GM10248 (cell line): ENCODE measurements around the gene TSTD1.

ENCODE experiments used
- CTCF ChIA-PET: fragments of 300-600 bp; sonication (Branson Sonifier 250); formaldehyde crosslinking; extraction: SDS; loops from one replicate; lab custom pipeline; 2021; ENCODE audit warnings: antibody characterized with exemption; lab: Yijun Ruan, JAX
- POLR2A ChIA-PET: fragments of 350-650 bp; sonication (Branson Sonifier 250); formaldehyde crosslinking; extraction: SDS; loops from one replicate; lab custom pipeline; 2020; ENCODE audit warnings: antibody characterized with exemption; lab: Yijun Ruan, JAX
- DNase-seq: peaks from one replicate; pipeline ENCODE4 v3.0.0; 2012; ENCODE audit errors: extremely low spot score
- CTCF ChIP-seq: IDR thresholded peaks from 2 replicates; pipeline ENCODE4 v1.5.1; 2012; ENCODE audit warnings: mild to moderate bottlenecking, low read depth; ENCODE audit errors: extremely low read depth, missing control alignments, control extremely low read depth

The TSTD1 gene

DNA sequence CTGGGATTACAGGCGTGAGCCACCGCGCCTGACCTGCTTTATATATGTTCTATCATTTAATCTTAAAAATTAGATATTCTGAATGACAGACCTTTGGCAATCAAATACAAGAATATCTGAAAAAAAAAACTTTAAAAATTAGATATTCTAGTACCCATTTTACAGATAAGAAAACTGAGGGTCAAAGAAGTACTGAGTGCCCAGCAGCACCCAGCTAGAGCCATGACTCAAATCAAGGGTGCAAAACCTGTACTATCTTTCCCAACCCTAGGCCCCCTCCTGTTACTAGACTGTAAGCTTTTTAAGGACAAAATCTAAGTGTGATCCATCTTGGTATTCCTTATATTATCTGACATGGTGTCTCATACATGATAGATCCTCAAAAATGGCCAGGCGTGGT, 22.7 kb upstream of the TSTD1 start:
- no peak for TF ChIP-seq CTCF
- POLR2A ChIA-PET, result no interaction called here
- no peak for DNase-seq
- CTCF ChIA-PET, result interaction anchor here (1.6 to 5.8 kb wide), 4 partner anchors 10 to 37 kb away, joined by 6 to 42 read pairs (median 14); partner anchors contain the start of genes ARHGAP30, KLHDC9 and USF1

DNA sequence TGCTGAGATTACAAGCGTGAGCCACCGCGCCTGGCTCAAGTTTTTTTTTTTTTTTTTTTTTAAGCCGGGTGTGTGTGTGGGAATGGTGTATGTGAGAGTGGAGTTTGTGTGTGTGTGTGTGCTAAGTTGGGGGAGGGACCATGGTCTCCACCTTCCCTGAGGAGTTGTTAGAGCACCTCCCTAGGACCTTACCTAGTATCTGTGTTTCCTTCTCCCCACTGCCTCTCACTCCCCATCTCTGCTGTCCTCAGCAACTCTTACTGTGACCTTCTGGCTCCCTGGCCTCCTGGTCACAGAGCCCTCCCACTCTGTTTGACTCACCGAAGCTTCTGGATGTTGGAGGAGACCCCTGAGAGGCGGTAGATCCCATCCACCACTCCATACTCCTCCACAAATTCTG, 20.5 kb upstream of the TSTD1 start:
- no peak for DNase-seq
- no peak for TF ChIP-seq CTCF
- CTCF ChIA-PET, result interaction anchor here (0.9 to 5.8 kb wide), 6 partner anchors 8 to 81 kb away, joined by 3 to 42 read pairs (median 3); partner anchors contain the start of genes ARHGAP30 and USF1
- POLR2A ChIA-PET, result interaction anchor here (1.3 kb wide), 1 partner anchor 13 kb away, joined by 3 read pairs; the partner anchor contains the start of gene USF1

- CTCF ChIA-PET, result interaction anchor here (0.8 to 1.6 kb wide), 7 partner anchors 9 to 43 kb away, joined by 3 to 7 read pairs (median 4); partner anchors contain the start of genes KLHDC9 and USF1
- POLR2A ChIA-PET, result interaction anchor here (0.9 kb wide), 1 partner anchor 9 kb away, joined by 3 read pairs; the partner anchor contains the start of gene USF1
- no peak for DNase-seq
- TF ChIP-seq CTCF, result peak; percentile 33
Observed at GRCh38 chr1:161054805-161055204, 16.0 kb upstream of the TSTD1 start.

- DNase-seq, result no peak
- no peak for TF ChIP-seq CTCF
Observed at GRCh38 chr1:161054232-161054631, 15.5 kb upstream of the TSTD1 start.

DNA sequence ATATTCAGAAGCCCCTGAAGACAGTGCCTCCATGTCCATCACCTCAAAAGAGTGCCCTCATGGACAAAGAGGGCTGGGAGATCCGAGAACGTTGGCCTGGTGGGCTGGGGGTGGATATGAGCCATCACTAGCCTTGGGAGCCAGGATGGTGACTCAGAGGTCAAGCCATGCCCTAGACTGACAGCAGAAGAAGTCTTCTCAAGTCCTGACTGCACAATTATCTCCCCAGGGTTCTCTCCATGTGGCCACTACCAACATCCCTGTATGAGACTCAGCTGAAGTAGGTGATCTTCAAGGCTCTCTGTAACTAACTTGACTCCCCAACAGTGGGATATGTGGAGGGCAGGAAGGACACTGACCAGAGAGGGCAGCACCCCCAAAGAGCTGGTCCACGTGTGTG, 14.1 kb upstream of the TSTD1 start:
- CTCF ChIA-PET, result no interaction called here
- DNase-seq, result no peak
- POLR2A ChIA-PET, result no interaction called here
- TF ChIP-seq CTCF, result no peak

More at GRCh38 chr1:161054232-161054631, 15.5 kb upstream of the TSTD1 start:
- CTCF ChIA-PET, result interaction anchor here (0.8 to 1.6 kb wide), 6 partner anchors 8 to 44 kb away, joined by 3 to 7 read pairs (median 4); partner anchors contain the start of genes KLHDC9 and USF1
- POLR2A ChIA-PET, result interaction anchor here (0.9 kb wide), 1 partner anchor 9 kb away, joined by 3 read pairs; the partner anchor contains the start of gene USF1

GRCh38 chr1:161051219-161051618, 12.5 kb upstream of the TSTD1 start:
- no peak for TF ChIP-seq CTCF
- no peak for DNase-seq
- ChIA-PET CTCF (interaction anchor here (1.0 to 2.7 kb wide), 3 partner anchors 8 to 20 kb away, joined by 3 to 8 read pairs (median 5); no protein-coding TSS in a partner anchor), POLR2A (interaction anchor here (0.6 kb wide), 1 partner anchor 16 kb away, joined by 3 read pairs; no protein-coding TSS in a partner anchor)
